ENCODE results near the gene PPM1E.

The PPM1E gene

GRCh38 chr17:59000022-59000421 lies 244.4 kb downstream of the PPM1E start:
- DNase-seq = no peak

- DNase-seq = peak; percentile 45
Observed at GRCh38 chr17:59001158-59001814, 245.6 kb downstream of the PPM1E start.

GRCh38 chr17:59002126-59002525 lies 246.5 kb downstream of the PPM1E start:
- no peak for DNase-seq

GRCh38 chr17:59002848-59003247 lies 247.2 kb downstream of the PPM1E start:
- no peak for DNase-seq

GRCh38 chr17:59003860-59004259 lies 248.2 kb downstream of the PPM1E start:
- no peak for DNase-seq

GRCh38 chr17:59004338-59005111 lies 248.9 kb downstream of the PPM1E start:
- DNase-seq = peak; percentile 51

- DNase-seq = no peak
Observed at GRCh38 chr17:59007995-59008394, 252.3 kb downstream of the PPM1E start.

GRCh38 chr17:59008737-59009136 lies 253.1 kb downstream of the PPM1E start:
- no peak for DNase-seq

- DNase-seq = no peak
Observed at GRCh38 chr17:59010026-59010425, 254.4 kb downstream of the PPM1E start.

GRCh38 chr17:59011975-59012374 lies 256.3 kb downstream of the PPM1E start:
- no peak for DNase-seq

- DNase-seq = no peak
Observed at GRCh38 chr17:59018019-59018418, 262.4 kb downstream of the PPM1E start.

GRCh38 chr17:59024916-59025315 lies 269.3 kb downstream of the PPM1E start:
- no peak for DNase-seq

GRCh38 chr17:59026176-59026939 lies 270.7 kb downstream of the PPM1E start:
- no peak for DNase-seq

GRCh38 chr17:59027750-59028149 lies 272.1 kb downstream of the PPM1E start:
- no peak for DNase-seq

GRCh38 chr17:59028328-59028727 lies 272.7 kb downstream of the PPM1E start:
- no peak for DNase-seq

- no peak for DNase-seq
Observed at GRCh38 chr17:59030811-59031210, 275.2 kb downstream of the PPM1E start.
